Fibroblast of lung (primary cell): ENCODE results near the gene MEX3A. TPM values are rescaled to one million over a fixed set of nuclear protein-coding genes. Genes with fewer than 3 reads are reported as not detected.

ENCODE experiments used
- DNase-seq, 2 donors: peaks; one replicate each; pipeline versions ENCODE4 v3.0.0 to v3.0.0-alpha.2; 2010; ENCODE audit warnings: low read depth in 2 of 2
- H2AFZ ChIP-seq: 2 replicates; pipeline ENCODE4 v1.5.1; 2012; ENCODE audit warnings: low read length, control low read depth, inconsistent platforms
- H3K27ac ChIP-seq: 2 replicates; pipeline ENCODE4 v1.5.1; 2011; ENCODE audit warnings: low read length, control low read depth; ENCODE audit not compliant: insufficient read depth
- H3K27me3 ChIP-seq: 2 replicates; pipeline ENCODE4 v1.5.1; 2011; ENCODE audit warnings: mild to moderate bottlenecking, low read length; ENCODE audit not compliant: control insufficient read depth, insufficient read depth
- H3K36me3 ChIP-seq: 2 replicates; pipeline ENCODE4 v1.5.1; 2011; ENCODE audit warnings: low read length; ENCODE audit not compliant: control insufficient read depth, insufficient read depth
- H3K4me1 ChIP-seq: 2 replicates; pipeline ENCODE4 v1.5.1; 2011; ENCODE audit warnings: low read length; ENCODE audit not compliant: control insufficient read depth, insufficient read depth; ENCODE audit errors: extremely low read depth
- H3K4me2 ChIP-seq: 2 replicates; pipeline ENCODE4 v1.5.1; 2011; ENCODE audit warnings: low read length, control low read depth; ENCODE audit not compliant: insufficient read depth; ENCODE audit errors: extremely low read depth
- H3K4me3 ChIP-seq, 4 experiments: fragments of 200-600 bp in 1 of 4; sonication (generic) in 1 of 4; replicated peaks in 1 of 4; 2 replicates each; pipeline ENCODE4 v1.5.1; 2011 to 2016; ENCODE audit warnings: low read length in 4 of 4, low read depth in 3 of 4, mild to moderate bottlenecking in 3 of 4, control low read depth in 2 of 4, inconsistent platforms in 1 of 4, mixed read lengths in 1 of 4; ENCODE audit not compliant: insufficient read depth in 1 of 4; ENCODE audit errors: control extremely low read depth in 1 of 4
- H3K79me2 ChIP-seq: 2 replicates; pipeline ENCODE4 v1.5.1; 2012; ENCODE audit warnings: mild to moderate bottlenecking, low read length, inconsistent platforms; ENCODE audit not compliant: control insufficient read depth, insufficient read depth
- H3K9ac ChIP-seq: 2 replicates; pipeline ENCODE4 v1.5.1; 2011; ENCODE audit warnings: mild to moderate bottlenecking, low read length, control low read depth; ENCODE audit not compliant: insufficient read depth
- H3K9me3 ChIP-seq: 2 replicates; pipeline ENCODE4 v1.5.1; 2012; ENCODE audit warnings: low read depth, low read length; ENCODE audit not compliant: control insufficient read depth, insufficient read depth
- H4K20me1 ChIP-seq: 2 replicates; pipeline ENCODE4 v1.5.1; 2011; ENCODE audit warnings: low read length; ENCODE audit not compliant: control insufficient read depth, insufficient read depth; ENCODE audit errors: extremely low read depth
- EZH2 ChIP-seq: IDR thresholded peaks from 2 replicates; pipeline ENCODE4 v1.5.1; 2012; ENCODE audit warnings: low read length, control low read depth, mild to moderate bottlenecking; ENCODE audit errors: missing control alignments
- polyA plus RNA-seq, 2 donors: library from polyadenylated mRNA; depleted of rRNA in 1 of 2; stranded (reverse) in 1 of 2; unstranded in 1 of 2; fragments of >200 nt; gene quantifications; 2 replicates each; pipeline ENCODE4 v1.2.1, GENCODE V29; 2011 to 2012; ENCODE audit warnings: missing spikeins in 1 of 2
- total RNA-seq: library from RNA; depleted of rRNA; stranded (reverse); fragments of >200 nt; gene quantifications from 2 replicates; pipeline ENCODE4 v1.2.1, GENCODE V29; 2014
- TF ChIP-seq, protein P1 (sequence below), 2 donors: IDR thresholded peaks in 1 of 2; conservative IDR thresholded peaks in 1 of 2; 1 replicate in 1 of 2; 2 replicates in 1 of 2; pipeline ENCODE4 v1.5.1; 2011 to 2012; ENCODE audit warnings: low read length in 2 of 2, control low read depth in 1 of 2, inconsistent platforms in 1 of 2, low read depth in 1 of 2, mild to moderate bottlenecking in 1 of 2

Gene MEX3A
- total and polyA plus RNA-seq, 2 donors (not counting 1 experiment from before 2014, with no cell fraction given), result 0.96 to 1.7 TPM

DNA sequence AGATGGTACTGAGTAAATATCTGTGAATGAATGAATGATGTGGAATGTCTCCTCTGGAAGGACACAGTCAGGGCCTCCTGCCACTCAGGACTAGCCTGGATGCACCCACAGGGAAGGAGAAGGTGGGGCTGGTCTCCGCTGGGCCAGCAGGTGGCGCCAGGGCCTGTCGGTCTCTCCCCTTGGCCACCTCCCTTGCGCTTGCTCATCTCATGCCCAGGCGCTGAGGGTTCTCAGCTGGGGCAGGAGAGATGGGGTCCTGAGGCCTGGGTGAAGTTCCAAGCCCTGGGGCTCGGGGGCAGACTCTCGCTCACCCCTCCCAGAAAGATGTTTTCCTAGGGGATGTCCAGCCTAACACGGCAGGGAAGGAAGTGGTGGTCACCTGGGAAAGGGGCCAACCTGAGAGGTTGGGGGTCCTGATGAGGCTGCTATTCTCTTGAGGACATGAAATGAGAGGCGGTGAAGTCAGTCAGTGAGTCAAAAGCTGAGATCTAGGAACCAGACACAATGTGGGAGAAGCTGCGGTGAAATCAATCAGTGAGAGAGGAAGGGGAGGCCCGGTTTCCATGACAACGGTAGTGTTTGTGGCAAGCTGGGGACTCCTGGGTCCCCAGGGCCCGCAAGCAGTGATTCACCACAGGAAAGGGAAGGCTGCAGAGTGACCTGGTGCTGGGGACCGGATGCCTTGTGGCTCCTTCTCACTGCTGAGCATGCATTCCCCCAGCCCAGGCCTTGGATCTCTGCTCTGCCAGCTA lies 14.6 kb upstream of the MEX3A start:
- peak overlapping the region; percentile 25 for H3K4me2 ChIP-seq
- no peak overlapping the region for H3K4me3 ChIP-seq
- peak overlapping the region; percentile 78 for H3K27ac ChIP-seq
- H3K4me1 ChIP-seq, result peaks cover 10% of the 10 kb centered on the region
- H3K9ac ChIP-seq, result peak overlapping the region; percentile 28
- no peaks in the 10 kb centered on the region for H3K9me3 ChIP-seq
- no peaks in the 10 kb centered on the region for H3K36me3 ChIP-seq
- no peak overlapping the region for H2AFZ ChIP-seq
- TF ChIP-seq, protein P1, sequence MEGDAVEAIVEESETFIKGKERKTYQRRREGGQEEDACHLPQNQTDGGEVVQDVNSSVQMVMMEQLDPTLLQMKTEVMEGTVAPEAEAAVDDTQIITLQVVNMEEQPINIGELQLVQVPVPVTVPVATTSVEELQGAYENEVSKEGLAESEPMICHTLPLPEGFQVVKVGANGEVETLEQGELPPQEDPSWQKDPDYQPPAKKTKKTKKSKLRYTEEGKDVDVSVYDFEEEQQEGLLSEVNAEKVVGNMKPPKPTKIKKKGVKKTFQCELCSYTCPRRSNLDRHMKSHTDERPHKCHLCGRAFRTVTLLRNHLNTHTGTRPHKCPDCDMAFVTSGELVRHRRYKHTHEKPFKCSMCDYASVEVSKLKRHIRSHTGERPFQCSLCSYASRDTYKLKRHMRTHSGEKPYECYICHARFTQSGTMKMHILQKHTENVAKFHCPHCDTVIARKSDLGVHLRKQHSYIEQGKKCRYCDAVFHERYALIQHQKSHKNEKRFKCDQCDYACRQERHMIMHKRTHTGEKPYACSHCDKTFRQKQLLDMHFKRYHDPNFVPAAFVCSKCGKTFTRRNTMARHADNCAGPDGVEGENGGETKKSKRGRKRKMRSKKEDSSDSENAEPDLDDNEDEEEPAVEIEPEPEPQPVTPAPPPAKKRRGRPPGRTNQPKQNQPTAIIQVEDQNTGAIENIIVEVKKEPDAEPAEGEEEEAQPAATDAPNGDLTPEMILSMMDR (conservative IDR thresholded peaks at IDR 0.05 in 1 of 2, IDR thresholded peaks at IDR 0.05 in 1 of 2; ENCODE audit: low read depth in 1 of 2, low read length in 2 of 2), result peak; percentile 93 to 99
- no peak for TF ChIP-seq EZH2
- no peaks in the 10 kb centered on the region for H3K79me2 ChIP-seq
- no peaks in the 10 kb centered on the region for H3K27me3 ChIP-seq
- no peaks in the 10 kb centered on the region for H4K20me1 ChIP-seq
- peak; percentile 72 to 81 for DNase-seq

DNA sequence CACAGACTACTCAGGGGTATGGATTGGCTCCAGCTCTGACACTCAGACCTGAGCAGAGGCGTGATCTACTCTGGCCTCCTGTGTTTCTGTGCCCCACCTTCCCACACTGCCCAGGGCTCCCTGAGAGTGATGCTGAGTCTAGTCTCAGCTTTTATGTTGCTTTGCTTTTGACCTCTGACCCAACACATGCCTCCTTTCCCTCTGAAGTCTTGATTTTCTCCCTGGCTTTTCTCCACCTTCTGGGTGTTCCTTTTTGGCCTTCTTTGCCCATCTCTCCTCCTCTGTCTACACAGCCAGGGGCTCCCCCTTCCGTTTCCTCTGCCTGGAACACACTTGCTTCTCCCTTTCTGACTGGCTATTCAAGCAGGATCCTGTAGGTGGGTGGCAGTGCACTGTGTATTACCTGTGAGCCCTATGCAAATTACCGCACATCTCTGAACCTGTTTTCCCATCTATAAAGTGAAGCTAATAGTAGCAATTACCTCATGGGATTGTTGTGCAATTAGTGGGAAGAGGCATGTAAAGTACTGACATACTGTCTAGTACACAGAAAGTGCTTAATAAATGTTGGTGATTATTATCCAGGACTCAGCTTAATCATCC lies 13.7 kb upstream of the MEX3A start:
- Histone ChIP-seq H3K27ac (peak overlapping the region; percentile 50), H3K4me1 (peaks cover 8% of the 10 kb centered on the region), H2AFZ (no peak overlapping the region), H4K20me1 (no peaks in the 10 kb centered on the region), H3K9me3 (no peaks in the 10 kb centered on the region), H3K4me3 (no peak overlapping the region), H3K9ac (no peak overlapping the region), H3K27me3 (no peaks in the 10 kb centered on the region), H3K79me2 (no peaks in the 10 kb centered on the region), H3K36me3 (no peaks in the 10 kb centered on the region), H3K4me2 (no peak overlapping the region)
- TF ChIP-seq EZH2, result no peak
- TF ChIP-seq, protein P1 (conservative IDR thresholded peaks at IDR 0.05 in 1 of 2, IDR thresholded peaks at IDR 0.05 in 1 of 2; ENCODE audit: low read depth in 1 of 2, low read length in 2 of 2), result no peak
- DNase-seq, result no peak

DNA sequence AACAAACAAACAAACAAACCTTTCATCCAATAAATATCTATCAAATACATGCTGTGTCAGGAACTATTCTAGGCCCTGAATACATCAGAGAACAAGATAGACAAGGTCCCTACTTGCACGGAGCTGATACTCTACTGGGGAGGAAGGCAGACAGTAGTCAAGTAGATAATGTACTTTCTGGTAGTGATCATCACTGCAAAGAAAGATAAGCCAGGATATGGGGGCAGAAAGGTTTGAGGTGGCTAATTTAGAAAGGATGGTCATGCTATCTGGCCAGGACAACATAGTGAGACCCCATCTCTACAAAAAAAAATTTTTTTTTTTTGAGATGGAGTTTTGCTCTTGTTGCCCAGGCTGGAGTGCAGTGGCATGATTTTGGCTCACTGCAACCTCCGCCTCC lies 9.3 kb upstream of the MEX3A start:
- no peaks in the 10 kb centered on the region for H3K79me2 ChIP-seq
- no peaks in the 10 kb centered on the region for H3K27me3 ChIP-seq
- no peak for TF ChIP-seq EZH2
- TF ChIP-seq, protein P1 (conservative IDR thresholded peaks at IDR 0.05 in 1 of 2, IDR thresholded peaks at IDR 0.05 in 1 of 2; ENCODE audit: low read depth in 1 of 2, low read length in 2 of 2), result no peak
- H3K4me2 ChIP-seq, result no peak overlapping the region
- peaks cover 3% of the 10 kb centered on the region for H3K4me1 ChIP-seq
- H3K9me3 ChIP-seq, result no peaks in the 10 kb centered on the region
- no peaks in the 10 kb centered on the region for H4K20me1 ChIP-seq
- H3K4me3 ChIP-seq, result no peak overlapping the region
- no peak overlapping the region for H2AFZ ChIP-seq
- no peak overlapping the region for H3K9ac ChIP-seq
- no peak for DNase-seq
- H3K27ac ChIP-seq, result no peak overlapping the region
- H3K36me3 ChIP-seq, result no peaks in the 10 kb centered on the region
